PC-3 (cell line): ENCODE measurements around the gene NEK4. TPM values are rescaled to one million over a fixed set of nuclear protein-coding genes. Genes with fewer than 3 reads are reported as not detected.
A peak's percentile ranks its signal among the peaks of the same experiment; 100 is the strongest.

ENCODE experiments used
- ATAC-seq: fragments of 200-7000 bp; cut with Tn5 transposase; 2 replicates; pipeline ENCODE4 v1.9.1; 2020; ENCODE audit warnings: mild to moderate bottlenecking, moderate library complexity
- BruUV-seq: library from RNA; stranded (reverse); fragments of 400-500 nt; replicated peaks from 2 replicates; lab custom pipeline; 2021; lab: Mats Ljungman, UMichigan
- CTCF ChIA-PET: fragments of 300-600 bp; sonication (Branson Sonifier 250); formaldehyde crosslinking; loops from one replicate; lab custom pipeline; 2022; ENCODE audit warnings: antibody characterized with exemption; lab: Charles Lee
- POLR2A ChIA-PET: fragments of 300-600 bp; sonication (Branson Sonifier 250); formaldehyde crosslinking; loops from one replicate; lab custom pipeline; 2022; ENCODE audit warnings: antibody characterized with exemption; ENCODE audit not compliant: unreplicated experiment; lab: Charles Lee
- DNase-seq: peaks from one replicate; pipeline ENCODE4 v3.0.0-alpha.2; 2015
- H2AFZ ChIP-seq: fragments of 300-600 bp; sonication (generic); 2 replicates; pipeline ENCODE4 v1.6.0; 2016; ENCODE audit warnings: antibody characterized with exemption, low read length
- H3F3A ChIP-seq: fragments of 300-600 bp; sonication (generic); one replicate; pipeline ENCODE4 v1.6.0; 2017; ENCODE audit warnings: antibody characterized with exemption, low read length, control low read depth, mild to moderate bottlenecking; ENCODE audit not compliant: unreplicated experiment
- H3K27ac ChIP-seq: fragments of 300-600 bp; sonication (generic); 2 replicates; pipeline ENCODE4 v1.5.1; 2016; ENCODE audit warnings: mild to moderate bottlenecking, low read length
- H3K27me3 ChIP-seq: fragments of 300-600 bp; sonication (generic); 2 replicates; pipeline ENCODE4 v1.6.1; 2016; ENCODE audit warnings: low read length, mixed read lengths
- H3K36me3 ChIP-seq: fragments of 300-600 bp; sonication (generic); 2 replicates; pipeline ENCODE4 v1.6.1; 2016; ENCODE audit warnings: low read depth, mixed run types, low read length, mixed read lengths
- H3K4me1 ChIP-seq: fragments of 300-600 bp; sonication (generic); 2 replicates; pipeline ENCODE4 v1.5.1; 2016; ENCODE audit warnings: low read length; ENCODE audit not compliant: insufficient read depth
- H3K4me2 ChIP-seq: fragments of 300-600 bp; sonication (generic); 2 replicates; pipeline ENCODE4 v1.6.0; 2016; ENCODE audit warnings: low read length
- H3K4me3 ChIP-seq: fragments of 300-600 bp; sonication (generic); 2 replicates; pipeline ENCODE4 v1.5.1; 2016; ENCODE audit warnings: mild to moderate bottlenecking, low read length, mixed read lengths
- H3K79me2 ChIP-seq: fragments of 300-600 bp; sonication (generic); 2 replicates; pipeline ENCODE4 v1.6.1; 2017; ENCODE audit warnings: low read length, mixed read lengths
- H3K9ac ChIP-seq: fragments of 300-600 bp; sonication (generic); 2 replicates; pipeline ENCODE4 v1.6.0; 2016; ENCODE audit warnings: mild to moderate bottlenecking, low read length
- H3K9me2 ChIP-seq: fragments of 300-600 bp; sonication (generic); replicated peaks from 2 replicates; pipeline ENCODE4 v1.6.1; 2016; ENCODE audit warnings: mixed run types, low read length, mixed read lengths
- H3K9me3 ChIP-seq: fragments of 300-600 bp; sonication (generic); 2 replicates; pipeline ENCODE4 v1.6.1; 2016; ENCODE audit warnings: low read length, mixed read lengths
- H4K20me1 ChIP-seq: fragments of 300-600 bp; sonication (generic); 2 replicates; pipeline ENCODE4 v1.6.1; 2016; ENCODE audit warnings: low read length, mixed read lengths
- EZH2 ChIP-seq: fragments of 300-600 bp; sonication (generic); IDR thresholded peaks from one replicate; pipeline ENCODE4 v1.6.1; 2017; ENCODE audit warnings: antibody characterized with exemption, mild to moderate bottlenecking, low read length; ENCODE audit not compliant: unreplicated experiment
- EZH2phosphoT487 ChIP-seq: fragments of 300-600 bp; sonication (generic); IDR thresholded peaks from 2 replicates; pipeline ENCODE4 v1.6.1; 2018; ENCODE audit warnings: mild to moderate bottlenecking, antibody characterized with exemption, low read length, borderline replicate concordance
- intact Hi-C: fragments of 100-400 bp; cut with micrococcal nuclease; formaldehyde crosslinking; loops from 2 replicates; pipeline ENCODE4 v1.9.0; 2023
- total RNA-seq: library from RNA; depleted of rRNA; stranded (reverse); fragments of >200 nt; gene quantifications from 2 replicates; pipeline ENCODE4 v1.2.3, GENCODE V29; 2014
- TF ChIP-seq, protein P1 (sequence below): fragments of 300-600 bp; sonication (generic); conservative IDR thresholded peaks from 2 replicates; pipeline ENCODE4 v1.5.1; 2017; ENCODE audit warnings: antibody characterized with exemption, low read depth, mild to moderate bottlenecking, low read length

Gene NEK4
- total RNA-seq, 1 experiment from 2014 or later, result 33.6 TPM

GRCh38 chr3:52793702-52794611, 23.2 kb upstream of the NEK4 start:
- intact Hi-C loops, result no loop called here
- DNase-seq (no peak), ATAC-seq (no peak)
- H3K9me3 ChIP-seq, result no peaks in the 10 kb centered on the region
- H3K4me3 ChIP-seq, result no peak overlapping the region
- H3K4me2 ChIP-seq, result no peak overlapping the region
- no peak overlapping the region for H3K9ac ChIP-seq
- H3F3A ChIP-seq, result no peaks in the 10 kb centered on the region
- H4K20me1 ChIP-seq, result no peaks in the 10 kb centered on the region
- ChIA-PET CTCF (no interaction called here), POLR2A (no interaction called here)
- H3K79me2 ChIP-seq, result no peaks in the 10 kb centered on the region
- H3K9me2 ChIP-seq, result no peaks in the 10 kb centered on the region
- H3K27me3 ChIP-seq, result no peaks in the 10 kb centered on the region
- H2AFZ ChIP-seq, result no peak overlapping the region
- H3K4me1 ChIP-seq, result peaks cover 4% of the 10 kb centered on the region; the same call in 1 of the 2 replicates
- TF ChIP-seq, protein P1, sequence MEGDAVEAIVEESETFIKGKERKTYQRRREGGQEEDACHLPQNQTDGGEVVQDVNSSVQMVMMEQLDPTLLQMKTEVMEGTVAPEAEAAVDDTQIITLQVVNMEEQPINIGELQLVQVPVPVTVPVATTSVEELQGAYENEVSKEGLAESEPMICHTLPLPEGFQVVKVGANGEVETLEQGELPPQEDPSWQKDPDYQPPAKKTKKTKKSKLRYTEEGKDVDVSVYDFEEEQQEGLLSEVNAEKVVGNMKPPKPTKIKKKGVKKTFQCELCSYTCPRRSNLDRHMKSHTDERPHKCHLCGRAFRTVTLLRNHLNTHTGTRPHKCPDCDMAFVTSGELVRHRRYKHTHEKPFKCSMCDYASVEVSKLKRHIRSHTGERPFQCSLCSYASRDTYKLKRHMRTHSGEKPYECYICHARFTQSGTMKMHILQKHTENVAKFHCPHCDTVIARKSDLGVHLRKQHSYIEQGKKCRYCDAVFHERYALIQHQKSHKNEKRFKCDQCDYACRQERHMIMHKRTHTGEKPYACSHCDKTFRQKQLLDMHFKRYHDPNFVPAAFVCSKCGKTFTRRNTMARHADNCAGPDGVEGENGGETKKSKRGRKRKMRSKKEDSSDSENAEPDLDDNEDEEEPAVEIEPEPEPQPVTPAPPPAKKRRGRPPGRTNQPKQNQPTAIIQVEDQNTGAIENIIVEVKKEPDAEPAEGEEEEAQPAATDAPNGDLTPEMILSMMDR, result no peak
- TF ChIP-seq EZH2 (no peak), EZH2phosphoT487 (no peak)
- no peaks in the 10 kb centered on the region for H3K36me3 ChIP-seq
- no peak overlapping the region for H3K27ac ChIP-seq
- BruUV-seq, result no TSS peak

DNA sequence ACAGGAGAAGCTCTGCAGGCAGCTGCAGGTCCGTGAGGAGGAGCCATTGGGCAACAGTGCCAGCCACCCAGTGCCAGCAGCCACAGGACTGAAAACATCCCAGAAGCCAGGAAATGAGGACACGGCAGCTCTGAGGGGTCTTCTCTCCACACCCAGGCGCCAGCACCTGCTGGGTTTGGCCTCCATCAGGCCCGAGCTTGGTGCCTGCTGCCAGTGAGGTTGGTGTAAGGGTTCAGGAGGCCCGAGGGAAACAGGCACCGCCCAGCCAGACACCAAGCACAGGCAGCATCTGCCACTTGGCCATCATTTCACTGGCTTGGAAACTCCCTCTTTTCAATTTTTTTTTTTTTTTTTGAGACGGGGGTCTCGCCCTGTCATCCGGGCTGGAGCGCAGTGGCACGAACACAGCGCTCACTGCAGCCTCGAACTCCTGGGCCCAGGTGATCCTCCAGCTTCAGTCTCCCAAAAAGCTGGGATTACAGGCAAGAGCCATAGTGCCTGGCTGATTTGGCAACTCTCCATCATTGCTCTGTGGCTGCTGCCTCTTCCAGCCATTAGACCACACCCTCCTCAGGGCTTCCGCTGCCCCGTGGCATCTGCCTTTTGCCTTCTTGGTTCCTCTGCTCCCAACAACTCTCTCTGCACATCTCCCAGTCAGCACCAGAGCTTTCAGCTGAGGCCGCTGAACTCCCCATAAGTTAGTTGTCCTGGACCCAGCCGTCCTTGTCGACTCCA, 22.4 kb upstream of the NEK4 start:
- Histone ChIP-seq H3K36me3 (no peaks in the 10 kb centered on the region), H2AFZ (no peak overlapping the region), H3K9me3 (no peaks in the 10 kb centered on the region), H3K27ac (no peak overlapping the region), H3K27me3 (no peaks in the 10 kb centered on the region), H3F3A (no peaks in the 10 kb centered on the region), H3K4me1 (no peaks in the 10 kb centered on the region), H3K4me2 (no peak overlapping the region), H3K79me2 (no peaks in the 10 kb centered on the region), H3K9me2 (no peaks in the 10 kb centered on the region), H4K20me1 (no peaks in the 10 kb centered on the region), H3K4me3 (no peak overlapping the region), H3K9ac (no peak overlapping the region)
- no TSS peak for BruUV-seq
- no peak for TF ChIP-seq EZH2
- TF ChIP-seq EZH2phosphoT487, result no peak
- TF ChIP-seq, protein P1, result no peak
- intact Hi-C loops, result no loop called here
- no peak for ATAC-seq
- CTCF ChIA-PET, result no interaction called here
- DNase-seq, result peak; percentile 19
- POLR2A ChIA-PET, result interaction anchor here (0.6 kb wide), 1 partner anchor 28 kb away, joined by 3 read pairs; no protein-coding TSS in a partner anchor
